Mesendoderm (in vitro differentiated cells): ENCODE results near the gene RNU6-9.

Experiments used
- DNase-seq: peaks from one replicate; pipeline ENCODE4 v3.0.0; 2013
- H2AK5ac ChIP-seq: 2 replicates; pipeline ENCODE4 v1.6.1; 2013; ENCODE audit warnings: low read length, inconsistent platforms
- H2BK120ac ChIP-seq: 2 replicates; pipeline ENCODE4 v1.6.1; 2013; ENCODE audit warnings: low read depth, mild to moderate bottlenecking, low read length, moderate library complexity, mixed read lengths
- H2BK15ac ChIP-seq: replicated peaks from 2 replicates; pipeline ENCODE4 v1.6.1; 2013; ENCODE audit warnings: low read depth, mild to moderate bottlenecking, moderate library complexity
- H2BK5ac ChIP-seq: 2 replicates; pipeline ENCODE4 v1.6.1; 2013; ENCODE audit warnings: low read length, inconsistent platforms
- H3K18ac ChIP-seq: 2 replicates; pipeline ENCODE4 v1.6.1; 2013; ENCODE audit warnings: mild to moderate bottlenecking, low read length, mixed read lengths
- H3K23ac ChIP-seq: one replicate; pipeline ENCODE4 v1.6.1; 2013; ENCODE audit warnings: low read length
- H3K27ac ChIP-seq: 2 replicates; pipeline ENCODE4 v1.5.1; 2013; ENCODE audit warnings: low read depth, mild to moderate bottlenecking, inconsistent platforms, low read length, moderate library complexity
- H3K27me3 ChIP-seq: 2 replicates; pipeline ENCODE4 v1.6.1; 2013; ENCODE audit warnings: low read length, control low read depth, mild to moderate bottlenecking, inconsistent platforms; ENCODE audit not compliant: insufficient read depth, poor library complexity
- H3K36me3 ChIP-seq: 2 replicates; pipeline ENCODE4 v1.6.1; 2013; ENCODE audit warnings: low read length, inconsistent platforms; ENCODE audit not compliant: control insufficient read depth, insufficient read depth
- H3K4ac ChIP-seq: one replicate; pipeline ENCODE4 v1.6.1; 2013; ENCODE audit warnings: low read depth, mild to moderate bottlenecking, low read length, moderate library complexity
- H3K4me1 ChIP-seq: 2 replicates; pipeline ENCODE4 v1.6.1; 2013; ENCODE audit warnings: low read depth, low read length, inconsistent platforms; ENCODE audit not compliant: control insufficient read depth
- H3K4me2 ChIP-seq: 2 replicates; pipeline ENCODE4 v1.6.1; 2013; ENCODE audit warnings: low read length
- H3K4me3 ChIP-seq: 2 replicates; pipeline ENCODE4 v1.5.1; 2013; ENCODE audit warnings: mild to moderate bottlenecking, low read length
- H3K56ac ChIP-seq: one replicate; pipeline ENCODE4 v1.6.1; 2013; ENCODE audit warnings: low read length
- H3K79me1 ChIP-seq: 2 replicates; pipeline ENCODE4 v1.6.1; 2013; ENCODE audit warnings: low read length, inconsistent platforms
- H3K79me2 ChIP-seq: 2 replicates; pipeline ENCODE4 v1.6.1; 2013; ENCODE audit warnings: mild to moderate bottlenecking, low read length; ENCODE audit not compliant: control insufficient read depth, insufficient read depth
- H3K9ac ChIP-seq: 2 replicates; pipeline ENCODE4 v1.6.1; 2013; ENCODE audit warnings: low read length, inconsistent platforms
- H4K5ac ChIP-seq: one replicate; pipeline ENCODE4 v1.6.1; 2013; ENCODE audit warnings: low read length
- H4K8ac ChIP-seq: one replicate; pipeline ENCODE4 v1.6.1; 2013; ENCODE audit warnings: low read depth, mild to moderate bottlenecking, control low read depth, low read length, moderate library complexity
- WGBS: extraction: QIAGEN DNeasy Blood & Tissue Kit; methylation state at CpG from one replicate; pipeline ENCODE4 v1.1.7; 2013; ENCODE audit warnings: low lambda C conversion rate, missing lambda C conversion rate; ENCODE audit not compliant: insufficient coverage; ENCODE audit errors: extremely low coverage; 5-methylcytosine and 5-hydroxymethylcytosine counted together

Gene RNU6-9

GRCh38 chr19:934197-934840, 41.0 kb downstream of the RNU6-9 start:
- Histone ChIP-seq H2BK120ac (no peak overlapping the region), H3K79me1 (peaks cover 6% of the 10 kb centered on the region), H3K9ac (no peak overlapping the region), H2BK15ac (no peak overlapping the region), H4K8ac (no peak overlapping the region), H3K4ac (no peak overlapping the region), H3K4me1 (no peaks in the 10 kb centered on the region), H2AK5ac (no peak overlapping the region), H3K23ac (no peak overlapping the region), H3K4me3 (no peak overlapping the region), H3K27ac (peak overlapping the region; percentile 27), H3K4me2 (no peak overlapping the region), H4K5ac (no peak overlapping the region), H3K18ac (no peak overlapping the region), H3K56ac (no peak overlapping the region), H3K79me2 (peaks cover 60% of the 10 kb centered on the region), H3K27me3 (no peaks in the 10 kb centered on the region), H3K36me3 (peaks cover 7% of the 10 kb centered on the region), H2BK5ac (no peak overlapping the region)
- no CpG with 5 or more reads among the region's 29 CpGs for WGBS
- no peak for DNase-seq

- Histone ChIP-seq H3K27me3 (no peaks in the 10 kb centered on the region), H3K9ac (no peak overlapping the region), H3K4me2 (no peak overlapping the region), H3K4me1 (no peaks in the 10 kb centered on the region), H2BK5ac (no peak overlapping the region), H3K36me3 (peaks cover 9% of the 10 kb centered on the region), H3K79me2 (peaks cover 67% of the 10 kb centered on the region), H3K4ac (no peak overlapping the region), H3K4me3 (no peak overlapping the region), H4K5ac (no peak overlapping the region), H3K18ac (no peak overlapping the region), H2AK5ac (no peak overlapping the region), H3K27ac (no peak overlapping the region), H3K79me1 (peaks cover 10% of the 10 kb centered on the region), H2BK120ac (no peak overlapping the region), H2BK15ac (no peak overlapping the region), H3K56ac (no peak overlapping the region), H4K8ac (no peak overlapping the region), H3K23ac (no peak overlapping the region)
- no CpG with 5 or more reads among the region's 31 CpGs for WGBS
- DNase-seq, result no peak
Measured at GRCh38 chr19:934865-935479, 41.7 kb downstream of the RNU6-9 start.

GRCh38 chr19:936175-936546, 42.9 kb downstream of the RNU6-9 start:
- Histone ChIP-seq H3K4me3 (no peak overlapping the region), H2AK5ac (no peak overlapping the region), H3K4ac (no peak overlapping the region), H4K5ac (no peak overlapping the region), H2BK15ac (no peak overlapping the region), H3K27me3 (no peaks in the 10 kb centered on the region), H2BK5ac (no peak overlapping the region), H3K4me1 (no peaks in the 10 kb centered on the region), H3K79me2 (peaks cover 75% of the 10 kb centered on the region), H3K4me2 (no peak overlapping the region), H3K79me1 (peaks cover 10% of the 10 kb centered on the region), H3K56ac (no peak overlapping the region), H3K18ac (no peak overlapping the region), H3K9ac (no peak overlapping the region), H3K36me3 (peaks cover 9% of the 10 kb centered on the region), H2BK120ac (no peak overlapping the region), H3K23ac (no peak overlapping the region), H4K8ac (no peak overlapping the region), H3K27ac (no peak overlapping the region)
- WGBS, result no CpG with 5 or more reads among the region's 10 CpGs
- DNase-seq, result no peak

GRCh38 chr19:937259-937694, 44.0 kb downstream of the RNU6-9 start:
- no peak overlapping the region for H2BK5ac ChIP-seq
- H4K5ac ChIP-seq, result no peak overlapping the region
- DNase-seq, result no peak
- no peak overlapping the region for H3K4ac ChIP-seq
- H3K4me1 ChIP-seq, result no peaks in the 10 kb centered on the region
- no peak overlapping the region for H3K4me3 ChIP-seq
- no peak overlapping the region for H3K4me2 ChIP-seq
- no peak overlapping the region for H3K23ac ChIP-seq
- peaks cover 75% of the 10 kb centered on the region for H3K79me2 ChIP-seq
- H3K27me3 ChIP-seq, result no peaks in the 10 kb centered on the region
- H3K56ac ChIP-seq, result no peak overlapping the region
- no peak overlapping the region for H3K18ac ChIP-seq
- peaks cover 9% of the 10 kb centered on the region for H3K79me1 ChIP-seq
- H2BK120ac ChIP-seq, result no peak overlapping the region
- no peak overlapping the region for H3K27ac ChIP-seq
- H2BK15ac ChIP-seq, result no peak overlapping the region
- H3K9ac ChIP-seq, result no peak overlapping the region
- H2AK5ac ChIP-seq, result no peak overlapping the region
- H3K36me3 ChIP-seq, result peaks cover 9% of the 10 kb centered on the region
- no CpG with 5 or more reads among the region's 16 CpGs for WGBS
- no peak overlapping the region for H4K8ac ChIP-seq

GRCh38 chr19:938233-938923, 45.1 kb downstream of the RNU6-9 start:
- no peak overlapping the region for H3K18ac ChIP-seq
- no peak overlapping the region for H2BK15ac ChIP-seq
- H3K9ac ChIP-seq, result no peak overlapping the region
- H2BK5ac ChIP-seq, result no peak overlapping the region
- no peaks in the 10 kb centered on the region for H3K27me3 ChIP-seq
- no peak overlapping the region for H2BK120ac ChIP-seq
- no peak overlapping the region for H3K23ac ChIP-seq
- no peak overlapping the region for H3K56ac ChIP-seq
- WGBS, result no CpG with 5 or more reads among the region's 23 CpGs
- no peak overlapping the region for H3K4me2 ChIP-seq
- H3K4me3 ChIP-seq, result no peak overlapping the region
- no peak overlapping the region for H4K5ac ChIP-seq
- H4K8ac ChIP-seq, result no peak overlapping the region
- peaks cover 67% of the 10 kb centered on the region for H3K79me2 ChIP-seq
- H3K36me3 ChIP-seq, result peaks cover 11% of the 10 kb centered on the region
- no peaks in the 10 kb centered on the region for H3K4me1 ChIP-seq
- H2AK5ac ChIP-seq, result no peak overlapping the region
- no peak overlapping the region for H3K27ac ChIP-seq
- no peak for DNase-seq
- H3K79me1 ChIP-seq, result peaks cover 8% of the 10 kb centered on the region
- H3K4ac ChIP-seq, result no peak overlapping the region
